B cell (primary cell): Measurements from ENCODE around the gene C1QTNF7.

Experiments
- CTCF ChIP-seq: fragments of 200-600 bp; IDR thresholded peaks from one replicate; pipeline ENCODE4 v1.8.0; 2022; ENCODE audit warnings: antibody characterized with exemption, mild to moderate bottlenecking
- EZH2 ChIP-seq: IDR thresholded peaks from 2 replicates; pipeline ENCODE4 v1.6.1; 2012; ENCODE audit warnings: borderline replicate concordance, low read depth, mild to moderate bottlenecking, moderate library complexity, low read length; ENCODE audit not compliant: insufficient read depth, poor library complexity, severe bottlenecking

DNA sequence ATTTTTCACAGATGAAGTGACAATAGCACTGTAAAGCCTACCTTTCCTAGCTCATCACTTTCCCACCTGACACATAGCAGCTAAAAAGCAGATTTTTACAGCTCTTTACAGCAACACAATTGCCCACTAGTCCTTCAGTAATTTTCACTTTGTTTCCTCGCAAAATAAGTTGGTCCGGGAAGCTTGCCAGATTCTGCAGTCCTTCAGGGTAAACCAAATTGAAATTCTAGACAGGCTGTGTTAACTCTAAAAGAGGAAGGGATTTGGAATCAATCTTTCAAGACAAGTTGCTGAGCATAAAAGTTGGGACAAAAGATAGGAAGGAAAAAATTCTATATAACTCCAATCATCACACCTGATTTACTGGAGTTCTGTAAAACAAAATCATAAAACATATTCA lies 8.7 kb downstream of the C1QTNF7 start:
- TF ChIP-seq CTCF (no peak), EZH2 (no peak)
